ENCODE results near the gene CCIN. TPM values are rescaled to one million over a fixed set of nuclear protein-coding genes. Genes with fewer than 3 reads are reported as not detected.
A peak's percentile ranks its signal among the peaks of the same experiment; 100 is the strongest.

Gene CCIN
- total and polyA plus RNA-seq, 9 of the 15 experiments (the other 6 are each of a cell fraction or from before 2014, with no cell fraction given): not detected

DNA sequence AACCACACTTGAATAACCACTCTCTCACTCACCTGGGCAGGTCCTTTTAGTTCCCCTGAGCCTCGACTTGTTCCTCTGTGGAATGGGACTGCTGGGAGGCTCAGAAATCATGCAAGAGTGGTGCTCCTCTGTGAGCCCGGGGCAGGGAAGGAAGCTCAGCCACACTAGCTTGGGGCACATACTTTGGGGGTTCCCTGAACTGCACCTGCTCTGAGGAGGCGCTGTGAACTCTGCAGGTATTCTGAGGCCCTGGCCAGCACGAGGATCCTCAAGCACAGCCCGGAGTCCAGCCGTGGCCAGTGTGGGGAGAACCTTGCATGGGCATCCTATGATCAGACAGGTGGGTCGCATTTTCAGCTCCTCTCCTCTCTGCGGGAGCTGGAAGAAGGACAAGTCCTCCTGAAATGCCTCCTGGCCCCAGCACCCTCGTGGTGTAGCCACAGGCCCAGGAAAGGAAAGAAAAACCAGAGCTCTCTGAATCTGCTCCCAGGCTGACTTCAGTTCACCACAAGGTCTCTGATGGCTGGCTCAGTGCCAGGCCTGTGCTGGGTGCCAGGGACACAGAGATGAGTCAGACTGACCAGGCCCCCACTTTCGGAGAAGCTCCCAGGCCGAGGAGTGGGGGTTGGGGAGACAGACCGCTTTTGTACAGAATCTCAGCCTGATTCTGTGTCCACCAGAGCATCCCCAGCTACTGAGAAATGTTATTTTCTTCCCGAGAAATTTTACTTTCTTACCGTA lies 20.7 kb upstream of the CCIN start (continued):
- TF ChIP-seq, protein P1, sequence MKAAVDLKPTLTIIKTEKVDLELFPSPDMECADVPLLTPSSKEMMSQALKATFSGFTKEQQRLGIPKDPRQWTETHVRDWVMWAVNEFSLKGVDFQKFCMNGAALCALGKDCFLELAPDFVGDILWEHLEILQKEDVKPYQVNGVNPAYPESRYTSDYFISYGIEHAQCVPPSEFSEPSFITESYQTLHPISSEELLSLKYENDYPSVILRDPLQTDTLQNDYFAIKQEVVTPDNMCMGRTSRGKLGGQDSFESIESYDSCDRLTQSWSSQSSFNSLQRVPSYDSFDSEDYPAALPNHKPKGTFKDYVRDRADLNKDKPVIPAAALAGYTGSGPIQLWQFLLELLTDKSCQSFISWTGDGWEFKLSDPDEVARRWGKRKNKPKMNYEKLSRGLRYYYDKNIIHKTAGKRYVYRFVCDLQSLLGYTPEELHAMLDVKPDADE (conservative IDR thresholded peaks at IDR 0.05; ENCODE audit: control insufficient read depth, low read depth, low read length): no peak
- peak; percentile 83 for TF ChIP-seq JUND (IDR thresholded peaks at IDR 0.05; ENCODE audit: borderline replicate concordance, low read depth, low read length)
- peak; percentile 53; the same call in 1 of the 3 replicates for TF ChIP-seq JUND (tag; IDR thresholded peaks at IDR 0.05; ENCODE audit: borderline replicate concordance, low read depth, low read length)
- 0 out of 4 replicates have a peak, but pooled peaks of 1 of the 2 experiments have one; percentile 7 for TF ChIP-seq KDM1A (IDR thresholded peaks at IDR 0.05)
- TF ChIP-seq KAT7 (CRISPR knock-in tag; IDR thresholded peaks at IDR 0.05; ENCODE audit: borderline replicate concordance): no peak
- TF ChIP-seq XRCC4 (IDR thresholded peaks at IDR 0.05; ENCODE audit: extremely low read depth, insufficient read depth, insufficient read length): no peak
- no peak for TF ChIP-seq CXXC5 (CRISPR knock-in tag; IDR thresholded peaks at IDR 0.05)
- no peak for TF ChIP-seq RFX7 (CRISPR knock-in tag; IDR thresholded peaks at IDR 0.05)
- TF ChIP-seq ZNF232 (CRISPR knock-in tag; IDR thresholded peaks at IDR 0.05): no peak
- peak; percentile 44; the same call in 1 of the 2 replicates for TF ChIP-seq BHLHE40 (IDR thresholded peaks at IDR 0.05; ENCODE audit: low read length)
- TF ChIP-seq, protein P2, sequence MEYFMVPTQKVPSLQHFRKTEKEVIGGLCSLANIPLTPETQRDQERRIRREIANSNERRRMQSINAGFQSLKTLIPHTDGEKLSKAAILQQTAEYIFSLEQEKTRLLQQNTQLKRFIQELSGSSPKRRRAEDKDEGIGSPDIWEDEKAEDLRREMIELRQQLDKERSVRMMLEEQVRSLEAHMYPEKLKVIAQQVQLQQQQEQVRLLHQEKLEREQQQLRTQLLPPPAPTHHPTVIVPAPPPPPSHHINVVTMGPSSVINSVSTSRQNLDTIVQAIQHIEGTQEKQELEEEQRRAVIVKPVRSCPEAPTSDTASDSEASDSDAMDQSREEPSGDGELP (CRISPR knock-in tag; IDR thresholded peaks at IDR 0.05; ENCODE audit: borderline replicate concordance): no peak
- TF ChIP-seq GTF2E2 (tag; IDR thresholded peaks at IDR 0.05): no peak
- TF ChIP-seq, protein P3, sequence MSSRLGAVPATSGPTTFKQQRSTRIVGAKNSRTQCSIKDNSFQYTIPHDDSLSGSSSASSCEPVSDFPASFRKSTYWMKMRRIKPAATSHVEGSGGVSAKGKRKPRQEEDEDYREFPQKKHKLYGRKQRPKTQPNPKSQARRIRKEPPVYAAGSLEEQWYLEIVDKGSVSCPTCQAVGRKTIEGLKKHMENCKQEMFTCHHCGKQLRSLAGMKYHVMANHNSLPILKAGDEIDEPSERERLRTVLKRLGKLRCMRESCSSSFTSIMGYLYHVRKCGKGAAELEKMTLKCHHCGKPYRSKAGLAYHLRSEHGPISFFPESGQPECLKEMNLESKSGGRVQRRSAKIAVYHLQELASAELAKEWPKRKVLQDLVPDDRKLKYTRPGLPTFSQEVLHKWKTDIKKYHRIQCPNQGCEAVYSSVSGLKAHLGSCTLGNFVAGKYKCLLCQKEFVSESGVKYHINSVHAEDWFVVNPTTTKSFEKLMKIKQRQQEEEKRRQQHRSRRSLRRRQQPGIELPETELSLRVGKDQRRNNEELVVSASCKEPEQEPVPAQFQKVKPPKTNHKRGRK (tag; IDR thresholded peaks at IDR 0.05): no peak
- TF ChIP-seq, protein P4, sequence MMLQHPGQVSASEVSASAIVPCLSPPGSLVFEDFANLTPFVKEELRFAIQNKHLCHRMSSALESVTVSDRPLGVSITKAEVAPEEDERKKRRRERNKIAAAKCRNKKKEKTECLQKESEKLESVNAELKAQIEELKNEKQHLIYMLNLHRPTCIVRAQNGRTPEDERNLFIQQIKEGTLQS (IDR thresholded peaks at IDR 0.05): peak; percentile 65
- TF ChIP-seq, protein P4 (CRISPR knock-in tag; conservative IDR thresholded peaks at IDR 0.05): no peak
- no peak for TF ChIP-seq SOX6 (IDR thresholded peaks at IDR 0.05)
- TF ChIP-seq RNF2 (IDR thresholded peaks at IDR 0.05): no peak
- TF ChIP-seq, protein P5, sequence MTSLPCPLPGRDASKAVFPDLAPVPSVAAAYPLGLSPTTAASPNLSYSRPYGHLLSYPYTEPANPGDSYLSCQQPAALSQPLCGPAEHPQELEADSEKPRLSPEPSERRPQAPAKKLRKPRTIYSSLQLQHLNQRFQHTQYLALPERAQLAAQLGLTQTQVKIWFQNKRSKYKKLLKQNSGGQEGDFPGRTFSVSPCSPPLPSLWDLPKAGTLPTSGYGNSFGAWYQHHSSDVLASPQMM (CRISPR knock-in tag; IDR thresholded peaks at IDR 0.05): no peak
- TF ChIP-seq NFIX (CRISPR knock-in tag; IDR thresholded peaks at IDR 0.05; ENCODE audit: low read depth): peak; percentile 30; the same call in 1 of the 2 replicates
- TF ChIP-seq NFIC (IDR thresholded peaks at IDR 0.05): peak; percentile 98
- TF ChIP-seq FOSL1 (tag; conservative IDR thresholded peaks at IDR 0.05): peak; percentile 63

Data from K562 (cell line).